SU-DHL-6 (cell line): ENCODE measurements around the gene SRSF4.

Experiments
- H2AFZ ChIP-seq: fragments of 200-600 bp; sonication (generic); 2 replicates; pipeline ENCODE4 v1.6.1; 2014; ENCODE audit warnings: low read depth, mild to moderate bottlenecking, moderate library complexity, mixed read lengths, antibody characterized with exemption, low read length; ENCODE audit not compliant: severe bottlenecking
- H3F3A ChIP-seq: fragments of 200-600 bp; shearing (Covaris generic); 2 replicates; pipeline ENCODE4 v1.6.0; 2016; ENCODE audit warnings: antibody characterized with exemption, mild to moderate bottlenecking; ENCODE audit not compliant: insufficient read depth
- H3K27ac ChIP-seq: fragments of 200-600 bp; sonication (generic); 2 replicates; pipeline ENCODE4 v1.5.1; 2016; ENCODE audit warnings: low read depth, mild to moderate bottlenecking, low read length, moderate library complexity, mixed read lengths
- H3K27me3 ChIP-seq: fragments of 200-600 bp; sonication (generic), shearing (Covaris generic); 2 replicates; pipeline ENCODE4 v1.6.0; 2014; ENCODE audit warnings: mild to moderate bottlenecking, low read length
- H3K36me3 ChIP-seq: fragments of 200-600 bp; sonication (generic); 2 replicates; pipeline ENCODE4 v1.6.1; 2014; ENCODE audit warnings: mild to moderate bottlenecking, low read length, mixed read lengths
- H3K4me2 ChIP-seq: fragments of 300-600, 200-600 bp; shearing (Covaris generic), sonication (generic); 2 replicates; pipeline ENCODE4 v1.6.0; 2014; ENCODE audit warnings: low read length, low read depth, mild to moderate bottlenecking; ENCODE audit not compliant: poor library complexity, severe bottlenecking
- H3K4me3 ChIP-seq: fragments of 200-600 bp; sonication (generic); 2 replicates; pipeline ENCODE4 v1.5.1; 2014; ENCODE audit warnings: antibody characterized with exemption, low read length, mild to moderate bottlenecking, mixed read lengths; ENCODE audit not compliant: insufficient read depth, poor library complexity, severe bottlenecking
- H3K79me2 ChIP-seq: fragments of 200-600 bp; sonication (generic); 2 replicates; pipeline ENCODE4 v1.6.1; 2014; ENCODE audit warnings: mild to moderate bottlenecking, low read length, moderate library complexity; ENCODE audit not compliant: insufficient read depth
- H3K9ac ChIP-seq: fragments of 200-600 bp; sonication (generic); 2 replicates; pipeline ENCODE4 v1.7.0; 2014; ENCODE audit warnings: mild to moderate bottlenecking, low read length
- H3K9me2 ChIP-seq: fragments of 200-600 bp; sonication (generic); replicated peaks from 2 replicates; pipeline ENCODE4 v1.6.1; 2014; ENCODE audit warnings: low read length; ENCODE audit not compliant: insufficient read depth
- H3K9me3 ChIP-seq: fragments of 200-600 bp; sonication (generic); 2 replicates; pipeline ENCODE4 v1.6.1; 2014; ENCODE audit warnings: low read length, mixed read lengths; ENCODE audit not compliant: insufficient read depth
- H4K20me1 ChIP-seq: fragments of 200-600 bp; sonication (generic); 2 replicates; pipeline ENCODE4 v1.6.1; 2014; ENCODE audit warnings: low read depth, mild to moderate bottlenecking, antibody characterized with exemption, low read length, moderate library complexity, mixed read lengths
- EZH2phosphoT487 ChIP-seq: fragments of 200-600 bp; sonication (generic), shearing (Covaris generic); conservative IDR thresholded peaks from 2 replicates; pipeline ENCODE4 v1.6.1; 2018; ENCODE audit warnings: mild to moderate bottlenecking, antibody characterized with exemption, low read length, moderate library complexity, mixed read lengths
- TF ChIP-seq, protein P1 (sequence below): fragments of 200-600 bp; sonication (generic); IDR thresholded peaks from one replicate; pipeline ENCODE4 v1.5.1; 2017; ENCODE audit warnings: antibody characterized with exemption, mild to moderate bottlenecking, low read length, moderate library complexity; ENCODE audit not compliant: insufficient read depth, poor library complexity, severe bottlenecking

Gene SRSF4

DNA sequence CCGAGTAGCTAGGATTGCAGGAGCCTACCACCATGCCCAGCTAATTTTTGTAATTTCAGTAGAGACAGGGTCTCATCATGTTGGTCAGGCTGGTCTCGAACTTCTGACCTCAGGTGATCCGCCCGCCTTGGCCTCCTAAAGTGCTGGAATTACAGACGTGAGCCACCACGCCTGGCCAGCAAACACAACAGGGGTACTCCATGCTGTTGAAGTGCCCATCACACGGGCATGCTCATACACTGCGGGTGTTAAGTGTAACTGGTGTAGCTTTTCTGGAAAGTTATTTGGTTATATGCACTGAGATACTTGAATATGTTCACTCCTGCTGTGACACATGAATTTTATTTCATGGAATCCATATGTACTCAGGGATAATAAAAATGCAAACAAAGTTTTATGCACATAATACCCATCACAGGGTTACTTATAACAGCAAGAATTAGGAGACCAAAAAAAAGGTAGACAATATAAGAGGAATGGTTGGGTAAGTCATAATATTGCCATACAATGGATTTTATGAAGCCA, 9.2 kb downstream of the SRSF4 start:
- Histone ChIP-seq H3F3A (peaks cover 6% of the 10 kb centered on the region; the same call in 1 of the 2 replicates), H3K79me2 (peaks cover 99% of the 10 kb centered on the region), H2AFZ (no peak overlapping the region), H3K4me3 (no peak overlapping the region), H3K9me3 (no peaks in the 10 kb centered on the region), H3K9ac (no peak overlapping the region), H3K36me3 (peaks cover 26% of the 10 kb centered on the region), H4K20me1 (peaks cover 62% of the 10 kb centered on the region), H3K27me3 (no peaks in the 10 kb centered on the region), H3K27ac (no peak overlapping the region), H3K9me2 (no peaks in the 10 kb centered on the region), H3K4me2 (no peak overlapping the region)
- no peak for TF ChIP-seq EZH2phosphoT487
- TF ChIP-seq, protein P1, sequence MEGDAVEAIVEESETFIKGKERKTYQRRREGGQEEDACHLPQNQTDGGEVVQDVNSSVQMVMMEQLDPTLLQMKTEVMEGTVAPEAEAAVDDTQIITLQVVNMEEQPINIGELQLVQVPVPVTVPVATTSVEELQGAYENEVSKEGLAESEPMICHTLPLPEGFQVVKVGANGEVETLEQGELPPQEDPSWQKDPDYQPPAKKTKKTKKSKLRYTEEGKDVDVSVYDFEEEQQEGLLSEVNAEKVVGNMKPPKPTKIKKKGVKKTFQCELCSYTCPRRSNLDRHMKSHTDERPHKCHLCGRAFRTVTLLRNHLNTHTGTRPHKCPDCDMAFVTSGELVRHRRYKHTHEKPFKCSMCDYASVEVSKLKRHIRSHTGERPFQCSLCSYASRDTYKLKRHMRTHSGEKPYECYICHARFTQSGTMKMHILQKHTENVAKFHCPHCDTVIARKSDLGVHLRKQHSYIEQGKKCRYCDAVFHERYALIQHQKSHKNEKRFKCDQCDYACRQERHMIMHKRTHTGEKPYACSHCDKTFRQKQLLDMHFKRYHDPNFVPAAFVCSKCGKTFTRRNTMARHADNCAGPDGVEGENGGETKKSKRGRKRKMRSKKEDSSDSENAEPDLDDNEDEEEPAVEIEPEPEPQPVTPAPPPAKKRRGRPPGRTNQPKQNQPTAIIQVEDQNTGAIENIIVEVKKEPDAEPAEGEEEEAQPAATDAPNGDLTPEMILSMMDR, result no peak

- Histone ChIP-seq H3K4me2 (no peak overlapping the region), H3K79me2 (peaks cover 99% of the 10 kb centered on the region), H3F3A (peaks cover 6% of the 10 kb centered on the region; the same call in 1 of the 2 replicates), H3K4me3 (no peak overlapping the region), H3K9me3 (no peaks in the 10 kb centered on the region), H4K20me1 (peaks cover 55% of the 10 kb centered on the region), H3K9ac (no peak overlapping the region), H2AFZ (no peak overlapping the region), H3K27ac (no peak overlapping the region), H3K36me3 (peaks cover 28% of the 10 kb centered on the region), H3K27me3 (no peaks in the 10 kb centered on the region), H3K9me2 (no peaks in the 10 kb centered on the region)
- no peak for TF ChIP-seq EZH2phosphoT487
- TF ChIP-seq, protein P1, result no peak
Measured at GRCh38 chr1:29171521-29171920, 10.2 kb downstream of the SRSF4 start.

- no peak overlapping the region for H3K9ac ChIP-seq
- H3K79me2 ChIP-seq, result peaks cover 99% of the 10 kb centered on the region
- H3K9me3 ChIP-seq, result no peaks in the 10 kb centered on the region
- no peaks in the 10 kb centered on the region for H3K27me3 ChIP-seq
- H3K36me3 ChIP-seq, result peaks cover 30% of the 10 kb centered on the region
- peaks cover 50% of the 10 kb centered on the region for H4K20me1 ChIP-seq
- H3K9me2 ChIP-seq, result no peaks in the 10 kb centered on the region
- no peak overlapping the region for H3K27ac ChIP-seq
- no peak overlapping the region for H3K4me3 ChIP-seq
- H3F3A ChIP-seq, result peaks cover 6% of the 10 kb centered on the region; the same call in 1 of the 2 replicates
- no peak overlapping the region for H2AFZ ChIP-seq
- TF ChIP-seq EZH2phosphoT487, result no peak
- TF ChIP-seq, protein P1, result no peak
- H3K4me2 ChIP-seq, result no peak overlapping the region
Measured at GRCh38 chr1:29171089-29171488, 10.6 kb downstream of the SRSF4 start.
